Measurements from ENCODE around the gene CD9. TPM values are rescaled to one million over a fixed set of nuclear protein-coding genes. Genes with fewer than 3 reads are reported as not detected.

Gene CD9
- total and polyA plus RNA-seq, 2 donors (not counting 1 experiment from before 2014, with no cell fraction given), result 7.2 to 12.8 TPM

DNA sequence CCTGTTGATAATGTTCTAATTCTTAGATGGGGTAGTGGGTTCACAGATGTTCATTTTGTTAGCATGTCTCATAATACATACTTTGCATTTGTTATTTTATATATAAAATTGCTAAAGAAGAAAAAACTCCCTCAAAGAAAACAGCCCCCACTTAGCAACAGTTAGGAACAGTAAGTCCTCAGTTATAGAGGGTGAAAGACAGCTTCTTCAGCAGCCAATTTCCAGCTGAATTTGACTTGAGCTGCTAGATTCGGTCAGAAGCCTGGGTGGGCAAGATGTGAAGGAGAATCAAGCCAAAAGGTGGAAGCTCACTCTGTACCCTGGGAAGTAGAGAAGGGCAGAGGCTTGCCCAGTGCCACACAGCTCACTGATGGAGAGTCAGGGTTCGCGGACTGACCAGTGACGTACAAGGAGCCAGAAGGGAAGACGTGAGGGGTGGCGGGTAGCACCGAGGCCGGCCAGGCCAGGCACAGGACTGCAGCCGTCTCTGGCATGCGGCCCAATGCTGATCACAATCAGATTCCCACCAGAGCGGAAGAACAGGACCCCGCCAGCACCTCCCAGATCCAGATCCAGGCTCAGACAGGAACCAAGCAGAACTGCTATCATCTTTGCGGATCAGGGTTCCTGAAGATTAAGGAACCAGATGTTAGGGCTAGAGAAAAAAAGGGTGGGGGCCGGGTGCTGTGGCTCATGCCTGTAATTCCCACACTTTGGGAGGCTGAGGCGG lies 45.3 kb upstream of the CD9 start:
- CTCF ChIA-PET, result no interaction called here
- Mint-ChIP-seq H3K9me3 (ENCODE audit: insufficient read depth) (no peaks in the 10 kb centered on the region), H3K4me1 (no peaks in the 10 kb centered on the region), H3K27ac (no peak overlapping the region), H3K4me3 (no peak overlapping the region), H3K27me3 (peaks cover 14% of the 10 kb centered on the region)
- Histone ChIP-seq H3K36me3 (replicated peaks in 1 of 2; ENCODE audit: control extremely low read depth in 1 of 2, control insufficient read depth in 1 of 2, extremely low read depth in 1 of 2, insufficient read depth in 2 of 2, low read length in 1 of 2) (no peaks in the 10 kb centered on the region), H3K9me3 (ENCODE audit: control extremely low read depth in 1 of 3, control insufficient read depth in 2 of 3, insufficient read depth in 1 of 3, low read length in 2 of 3) (no peaks in the 10 kb centered on the region), H4K20me1 (ENCODE audit: control insufficient read depth, insufficient read depth, low read length, poor library complexity, severe bottlenecking) (no peaks in the 10 kb centered on the region), H3K79me2 (ENCODE audit: control insufficient read depth, insufficient read depth, low read length) (no peaks in the 10 kb centered on the region), H3K4me2 (replicated peaks; ENCODE audit: low read depth, low read length, poor library complexity, severe bottlenecking) (no peak overlapping the region), H3K27ac (ENCODE audit: low read length in 2 of 2) (no peak overlapping the region), H2AFZ (ENCODE audit: insufficient read depth, low read depth, low read length, poor library complexity, severe bottlenecking) (no peak overlapping the region), H3K9ac (ENCODE audit: low read length) (no peak overlapping the region), H3K27me3 (replicated peaks in 1 of 4; ENCODE audit: control extremely low read depth in 1 of 4, control insufficient read depth in 3 of 4, insufficient read depth in 4 of 4, low read length in 3 of 4) (no peaks in the 10 kb centered on the region), H3K4me3 (ENCODE audit: control extremely low read depth in 1 of 5, extremely low read depth in 1 of 5, insufficient read depth in 1 of 5, low read depth in 2 of 5, low read length in 4 of 5) (no peak overlapping the region), H3K4me1 (ENCODE audit: control insufficient read depth in 2 of 2, insufficient read depth in 2 of 2, low read length in 2 of 2) (no peaks in the 10 kb centered on the region)
- 76% methylated on average over 11 of the region's 15 CpGs for WGBS (ENCODE audit: insufficient coverage)
- POLR2A ChIA-PET, result no interaction called here
- DNase-seq, result no peak
- ATAC-seq (ENCODE audit: low read depth), result no peak
- TF ChIP-seq CTCF (IDR thresholded peaks at IDR 0.05) (no peak), EZH2 (IDR thresholded peaks at IDR 0.05; ENCODE audit: borderline replicate concordance, insufficient read depth, low read depth, low read length, poor library complexity, severe bottlenecking) (no peak)
- intact Hi-C loops (cut with micrococcal nuclease), result no loop called here

- Mint-ChIP-seq H3K27me3 (peaks cover 25% of the 10 kb centered on the region), H3K27ac (no peak overlapping the region), H3K4me3 (no peak overlapping the region), H3K9me3 (ENCODE audit: insufficient read depth) (no peaks in the 10 kb centered on the region), H3K4me1 (no peaks in the 10 kb centered on the region)
- WGBS (ENCODE audit: insufficient coverage), result no CpG with 5 or more reads among the region's 4 CpGs
- Histone ChIP-seq H3K4me3 (ENCODE audit: control extremely low read depth in 1 of 5, extremely low read depth in 1 of 5, insufficient read depth in 1 of 5, low read depth in 2 of 5, low read length in 4 of 5) (no peak overlapping the region), H3K4me1 (ENCODE audit: control insufficient read depth in 2 of 2, insufficient read depth in 2 of 2, low read length in 2 of 2) (no peaks in the 10 kb centered on the region), H3K36me3 (replicated peaks in 1 of 2; ENCODE audit: control extremely low read depth in 1 of 2, control insufficient read depth in 1 of 2, extremely low read depth in 1 of 2, insufficient read depth in 2 of 2, low read length in 1 of 2) (no peaks in the 10 kb centered on the region), H3K9me3 (ENCODE audit: control extremely low read depth in 1 of 3, control insufficient read depth in 2 of 3, insufficient read depth in 1 of 3, low read length in 2 of 3) (no peaks in the 10 kb centered on the region), H4K20me1 (ENCODE audit: control insufficient read depth, insufficient read depth, low read length, poor library complexity, severe bottlenecking) (no peaks in the 10 kb centered on the region), H3K79me2 (ENCODE audit: control insufficient read depth, insufficient read depth, low read length) (no peaks in the 10 kb centered on the region), H3K27me3 (replicated peaks in 1 of 4; ENCODE audit: control extremely low read depth in 1 of 4, control insufficient read depth in 3 of 4, insufficient read depth in 4 of 4, low read length in 3 of 4) (no peaks in the 10 kb centered on the region), H2AFZ (ENCODE audit: insufficient read depth, low read depth, low read length, poor library complexity, severe bottlenecking) (no peak overlapping the region), H3K4me2 (replicated peaks; ENCODE audit: low read depth, low read length, poor library complexity, severe bottlenecking) (no peak overlapping the region), H3K9ac (ENCODE audit: low read length) (no peak overlapping the region), H3K27ac (ENCODE audit: low read length in 2 of 2) (no peak overlapping the region)
- CTCF ChIA-PET, result interaction anchor here (0.9 kb wide), 1 partner anchor 39 kb away, joined by 3 read pairs; no protein-coding TSS in a partner anchor
- TF ChIP-seq CTCF (IDR thresholded peaks at IDR 0.05) (no peak), EZH2 (IDR thresholded peaks at IDR 0.05; ENCODE audit: borderline replicate concordance, insufficient read depth, low read depth, low read length, poor library complexity, severe bottlenecking) (no peak)
- DNase-seq (no peak), ATAC-seq (ENCODE audit: low read depth) (no peak)
- POLR2A ChIA-PET, result no interaction called here
- intact Hi-C loops (cut with micrococcal nuclease), result no loop called here
These were observed 42.7 kb upstream of the CD9 start for GRCh38 chr12:6157482-6157881.

Data from B cell (primary cell).